ENCODE measurements around the gene NEO1.

NEO1 gene

GRCh38 chr15:73081321-73081958 is 29.2 kb downstream of the NEO1 start:
- Histone ChIP-seq H3K27ac (ENCODE audit: low read length) (no peak overlapping the region), H3K4me1 (ENCODE audit: control insufficient read depth in 1 of 2, insufficient read depth in 2 of 2, low read length in 2 of 2) (peaks cover 0 to 11% of the 10 kb centered on the region in 2 donors), H3K36me3 (ENCODE audit: control insufficient read depth in 1 of 2, insufficient read depth in 2 of 2, low read length in 2 of 2) (no peaks in the 10 kb centered on the region), H3K4me3 (ENCODE audit: low read depth in 1 of 2, low read length in 2 of 2) (no peak overlapping the region), H3K9me3 (ENCODE audit: control insufficient read depth in 1 of 2, low read length in 2 of 2) (peaks cover 0 to 4% of the 10 kb centered on the region in 2 donors), H3K27me3 (ENCODE audit: low read depth, low read length) (no peaks in the 10 kb centered on the region)

GRCh38 chr15:73082812-73083211 is 30.5 kb downstream of the NEO1 start:
- Histone ChIP-seq H3K4me3 (ENCODE audit: low read depth in 1 of 2, low read length in 2 of 2) (no peak overlapping the region), H3K9me3 (ENCODE audit: control insufficient read depth in 1 of 2, low read length in 2 of 2) (peaks cover 0 to 4% of the 10 kb centered on the region in 2 donors), H3K27ac (ENCODE audit: low read length) (peak overlapping the region; percentile 54), H3K27me3 (ENCODE audit: low read depth, low read length) (no peaks in the 10 kb centered on the region), H3K36me3 (ENCODE audit: control insufficient read depth in 1 of 2, insufficient read depth in 2 of 2, low read length in 2 of 2) (no peaks in the 10 kb centered on the region), H3K4me1 (ENCODE audit: control insufficient read depth in 1 of 2, insufficient read depth in 2 of 2, low read length in 2 of 2) (peaks cover 0 to 11% of the 10 kb centered on the region in 2 donors)

GRCh38 chr15:73087098-73087497 is 34.8 kb downstream of the NEO1 start:
- Histone ChIP-seq H3K27me3 (ENCODE audit: low read depth, low read length) (no peaks in the 10 kb centered on the region), H3K4me3 (ENCODE audit: low read depth in 1 of 2, low read length in 2 of 2) (no peak overlapping the region), H3K36me3 (ENCODE audit: control insufficient read depth in 1 of 2, insufficient read depth in 2 of 2, low read length in 2 of 2) (no peaks in the 10 kb centered on the region), H3K4me1 (ENCODE audit: control insufficient read depth in 1 of 2, insufficient read depth in 2 of 2, low read length in 2 of 2) (no peaks in the 10 kb centered on the region), H3K9me3 (ENCODE audit: control insufficient read depth in 1 of 2, low read length in 2 of 2) (peaks cover 0 to 4% of the 10 kb centered on the region in 2 donors), H3K27ac (ENCODE audit: low read length) (no peak overlapping the region)

GRCh38 chr15:73105064-73105463 is 52.8 kb downstream of the NEO1 start:
- no peaks in the 10 kb centered on the region for H3K9me3 ChIP-seq (ENCODE audit: control insufficient read depth in 1 of 2, low read length in 2 of 2)
- H3K27ac ChIP-seq (ENCODE audit: low read length): no peak overlapping the region
- no peaks in the 10 kb centered on the region for H3K4me1 ChIP-seq (ENCODE audit: control insufficient read depth in 1 of 2, insufficient read depth in 2 of 2, low read length in 2 of 2)
- H3K27me3 ChIP-seq (ENCODE audit: low read depth, low read length): no peaks in the 10 kb centered on the region
- no peaks in the 10 kb centered on the region for H3K36me3 ChIP-seq (ENCODE audit: control insufficient read depth in 1 of 2, insufficient read depth in 2 of 2, low read length in 2 of 2)
- H3K4me3 ChIP-seq (ENCODE audit: low read depth in 1 of 2, low read length in 2 of 2): no peak overlapping the region

GRCh38 chr15:73108676-73109075 is 56.4 kb downstream of the NEO1 start:
- Histone ChIP-seq H3K36me3 (ENCODE audit: control insufficient read depth in 1 of 2, insufficient read depth in 2 of 2, low read length in 2 of 2) (no peaks in the 10 kb centered on the region), H3K4me1 (ENCODE audit: control insufficient read depth in 1 of 2, insufficient read depth in 2 of 2, low read length in 2 of 2) (no peaks in the 10 kb centered on the region), H3K4me3 (ENCODE audit: low read depth in 1 of 2, low read length in 2 of 2) (no peak overlapping the region), H3K27me3 (ENCODE audit: low read depth, low read length) (no peaks in the 10 kb centered on the region), H3K9me3 (ENCODE audit: control insufficient read depth in 1 of 2, low read length in 2 of 2) (no peaks in the 10 kb centered on the region), H3K27ac (ENCODE audit: low read length) (no peak overlapping the region)

- no peaks in the 10 kb centered on the region for H3K9me3 ChIP-seq (ENCODE audit: control insufficient read depth in 1 of 2, low read length in 2 of 2)
- no peak overlapping the region for H3K27ac ChIP-seq (ENCODE audit: low read length)
- no peaks in the 10 kb centered on the region for H3K27me3 ChIP-seq (ENCODE audit: low read depth, low read length)
- H3K4me1 ChIP-seq (ENCODE audit: control insufficient read depth in 1 of 2, insufficient read depth in 2 of 2, low read length in 2 of 2): no peaks in the 10 kb centered on the region
- no peaks in the 10 kb centered on the region for H3K36me3 ChIP-seq (ENCODE audit: control insufficient read depth in 1 of 2, insufficient read depth in 2 of 2, low read length in 2 of 2)
- H3K4me3 ChIP-seq (ENCODE audit: low read depth in 1 of 2, low read length in 2 of 2): peak overlapping the region in 1 of 2 donors; percentile 14
Measured at GRCh38 chr15:73109765-73110164, 57.5 kb downstream of the NEO1 start.

- Histone ChIP-seq H3K9me3 (ENCODE audit: control insufficient read depth in 1 of 2, low read length in 2 of 2) (no peaks in the 10 kb centered on the region), H3K27me3 (ENCODE audit: low read depth, low read length) (no peaks in the 10 kb centered on the region), H3K36me3 (ENCODE audit: control insufficient read depth in 1 of 2, insufficient read depth in 2 of 2, low read length in 2 of 2) (no peaks in the 10 kb centered on the region), H3K4me3 (ENCODE audit: low read depth in 1 of 2, low read length in 2 of 2) (peak overlapping the region in 1 of 2 donors; percentile 14), H3K4me1 (ENCODE audit: control insufficient read depth in 1 of 2, insufficient read depth in 2 of 2, low read length in 2 of 2) (no peaks in the 10 kb centered on the region), H3K27ac (ENCODE audit: low read length) (no peak overlapping the region)
Measured at GRCh38 chr15:73110201-73110600, 57.9 kb downstream of the NEO1 start.

GRCh38 chr15:73114064-73114463 is 61.8 kb downstream of the NEO1 start:
- Histone ChIP-seq H3K9me3 (ENCODE audit: control insufficient read depth in 1 of 2, low read length in 2 of 2) (no peaks in the 10 kb centered on the region), H3K4me1 (ENCODE audit: control insufficient read depth in 1 of 2, insufficient read depth in 2 of 2, low read length in 2 of 2) (no peaks in the 10 kb centered on the region), H3K36me3 (ENCODE audit: control insufficient read depth in 1 of 2, insufficient read depth in 2 of 2, low read length in 2 of 2) (peaks cover 5 to 7% of the 10 kb centered on the region in 2 donors), H3K27ac (ENCODE audit: low read length) (no peak overlapping the region), H3K27me3 (ENCODE audit: low read depth, low read length) (no peaks in the 10 kb centered on the region), H3K4me3 (ENCODE audit: low read depth in 1 of 2, low read length in 2 of 2) (no peak overlapping the region)

- Histone ChIP-seq H3K27me3 (ENCODE audit: low read depth, low read length) (no peaks in the 10 kb centered on the region), H3K4me1 (ENCODE audit: control insufficient read depth in 1 of 2, insufficient read depth in 2 of 2, low read length in 2 of 2) (no peaks in the 10 kb centered on the region), H3K9me3 (ENCODE audit: control insufficient read depth in 1 of 2, low read length in 2 of 2) (no peaks in the 10 kb centered on the region), H3K27ac (ENCODE audit: low read length) (no peak overlapping the region), H3K4me3 (ENCODE audit: low read depth in 1 of 2, low read length in 2 of 2) (no peak overlapping the region), H3K36me3 (ENCODE audit: control insufficient read depth in 1 of 2, insufficient read depth in 2 of 2, low read length in 2 of 2) (peaks cover 5 to 7% of the 10 kb centered on the region in 2 donors)
Measured at GRCh38 chr15:73116164-73116563, 63.9 kb downstream of the NEO1 start.

- H3K9me3 ChIP-seq (ENCODE audit: control insufficient read depth in 1 of 2, low read length in 2 of 2): no peaks in the 10 kb centered on the region
- H3K4me3 ChIP-seq (ENCODE audit: low read depth in 1 of 2, low read length in 2 of 2): no peak overlapping the region
- no peaks in the 10 kb centered on the region for H3K27me3 ChIP-seq (ENCODE audit: low read depth, low read length)
- no peak overlapping the region for H3K27ac ChIP-seq (ENCODE audit: low read length)
- peaks cover 5 to 7% of the 10 kb centered on the region in 2 donors for H3K36me3 ChIP-seq (ENCODE audit: control insufficient read depth in 1 of 2, insufficient read depth in 2 of 2, low read length in 2 of 2)
- H3K4me1 ChIP-seq (ENCODE audit: control insufficient read depth in 1 of 2, insufficient read depth in 2 of 2, low read length in 2 of 2): no peaks in the 10 kb centered on the region
Measured at GRCh38 chr15:73118055-73118454, 65.8 kb downstream of the NEO1 start.

GRCh38 chr15:73119478-73119877 is 67.2 kb downstream of the NEO1 start:
- Histone ChIP-seq H3K4me1 (ENCODE audit: control insufficient read depth in 1 of 2, insufficient read depth in 2 of 2, low read length in 2 of 2) (no peaks in the 10 kb centered on the region), H3K27me3 (ENCODE audit: low read depth, low read length) (no peaks in the 10 kb centered on the region), H3K27ac (ENCODE audit: low read length) (no peak overlapping the region), H3K36me3 (ENCODE audit: control insufficient read depth in 1 of 2, insufficient read depth in 2 of 2, low read length in 2 of 2) (peaks cover 5 to 7% of the 10 kb centered on the region in 2 donors), H3K9me3 (ENCODE audit: control insufficient read depth in 1 of 2, low read length in 2 of 2) (no peaks in the 10 kb centered on the region), H3K4me3 (ENCODE audit: low read depth in 1 of 2, low read length in 2 of 2) (no peak overlapping the region)

GRCh38 chr15:73120269-73120668 is 68.0 kb downstream of the NEO1 start:
- no peaks in the 10 kb centered on the region for H3K4me1 ChIP-seq (ENCODE audit: control insufficient read depth in 1 of 2, insufficient read depth in 2 of 2, low read length in 2 of 2)
- peaks cover 5 to 7% of the 10 kb centered on the region in 2 donors for H3K36me3 ChIP-seq (ENCODE audit: control insufficient read depth in 1 of 2, insufficient read depth in 2 of 2, low read length in 2 of 2)
- H3K27ac ChIP-seq (ENCODE audit: low read length): no peak overlapping the region
- no peaks in the 10 kb centered on the region for H3K9me3 ChIP-seq (ENCODE audit: control insufficient read depth in 1 of 2, low read length in 2 of 2)
- no peaks in the 10 kb centered on the region for H3K27me3 ChIP-seq (ENCODE audit: low read depth, low read length)
- no peak overlapping the region for H3K4me3 ChIP-seq (ENCODE audit: low read depth in 1 of 2, low read length in 2 of 2)

All from muscle layer of duodenum (tissue), 2 donors.